ENCODE measurements around the gene ZSWIM5. TPM values are rescaled to one million over a fixed set of nuclear protein-coding genes. Genes with fewer than 3 reads are reported as not detected.

Gene ZSWIM5
- total RNA-seq, 1 donor from 2014 or later, result 23.6 TPM

DNA sequence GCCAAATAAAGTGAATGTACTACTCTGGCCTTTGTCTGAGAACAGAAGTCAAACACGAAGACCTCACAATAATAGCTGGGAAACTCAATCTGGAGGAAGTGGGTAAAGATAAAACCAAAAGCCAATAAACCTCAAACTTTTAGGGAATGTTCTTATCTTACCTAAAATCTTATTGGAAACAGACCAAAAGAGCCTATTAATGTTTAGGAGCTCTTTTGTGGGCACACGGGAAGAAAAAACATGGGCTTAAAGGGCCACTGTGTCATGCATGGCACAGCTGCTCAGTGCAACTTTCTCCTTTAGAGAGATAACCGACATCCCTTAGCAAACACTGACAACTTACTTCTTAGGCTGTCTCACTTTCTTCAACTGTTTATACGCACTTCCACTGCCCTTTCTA, 236.1 kb downstream of the ZSWIM5 start:
- Mint-ChIP-seq H3K27me3 (ENCODE audit: unreplicated experiment) (no peaks in the 10 kb centered on the region), H3K27ac (ENCODE audit: unreplicated experiment) (no peak overlapping the region), H3K4me3 (ENCODE audit: unreplicated experiment) (no peak overlapping the region), H3K9me3 (ENCODE audit: unreplicated experiment) (no peaks in the 10 kb centered on the region), H3K4me1 (ENCODE audit: low read depth, unreplicated experiment) (no peaks in the 10 kb centered on the region), H3K36me3 (ENCODE audit: unreplicated experiment) (no peaks in the 10 kb centered on the region)
- DNase-seq, result no peak
- TF ChIP-seq, protein P1, sequence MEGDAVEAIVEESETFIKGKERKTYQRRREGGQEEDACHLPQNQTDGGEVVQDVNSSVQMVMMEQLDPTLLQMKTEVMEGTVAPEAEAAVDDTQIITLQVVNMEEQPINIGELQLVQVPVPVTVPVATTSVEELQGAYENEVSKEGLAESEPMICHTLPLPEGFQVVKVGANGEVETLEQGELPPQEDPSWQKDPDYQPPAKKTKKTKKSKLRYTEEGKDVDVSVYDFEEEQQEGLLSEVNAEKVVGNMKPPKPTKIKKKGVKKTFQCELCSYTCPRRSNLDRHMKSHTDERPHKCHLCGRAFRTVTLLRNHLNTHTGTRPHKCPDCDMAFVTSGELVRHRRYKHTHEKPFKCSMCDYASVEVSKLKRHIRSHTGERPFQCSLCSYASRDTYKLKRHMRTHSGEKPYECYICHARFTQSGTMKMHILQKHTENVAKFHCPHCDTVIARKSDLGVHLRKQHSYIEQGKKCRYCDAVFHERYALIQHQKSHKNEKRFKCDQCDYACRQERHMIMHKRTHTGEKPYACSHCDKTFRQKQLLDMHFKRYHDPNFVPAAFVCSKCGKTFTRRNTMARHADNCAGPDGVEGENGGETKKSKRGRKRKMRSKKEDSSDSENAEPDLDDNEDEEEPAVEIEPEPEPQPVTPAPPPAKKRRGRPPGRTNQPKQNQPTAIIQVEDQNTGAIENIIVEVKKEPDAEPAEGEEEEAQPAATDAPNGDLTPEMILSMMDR (IDR thresholded peaks at IDR 0.05; ENCODE audit: partially characterized antibody, unreplicated experiment), result no peak

Other genes starting within 250 kb of the ZSWIM5 start
- 50.0 TPM for gene EIF2B3, start 220.0 kb downstream of the ZSWIM5 start, total RNA-seq (ENCODE audit: unreplicated experiment)
- gene HECTD3, start 195.3 kb downstream of the ZSWIM5 start, total RNA-seq (ENCODE audit: unreplicated experiment), result 137 TPM
- 90.4 TPM for gene UROD, start 194.4 kb downstream of the ZSWIM5 start, total RNA-seq (ENCODE audit: unreplicated experiment)
- 2.3 TPM for gene HPDL, start 120.3 kb upstream of the ZSWIM5 start, total RNA-seq (ENCODE audit: unreplicated experiment)
- 7.5 TPM for gene TOE1, start 133.6 kb upstream of the ZSWIM5 start, total RNA-seq (ENCODE audit: unreplicated experiment)
- 33.7 TPM for gene MUTYH, start 133.8 kb upstream of the ZSWIM5 start, total RNA-seq (ENCODE audit: unreplicated experiment)

All from glutamatergic neuron (in vitro differentiated cells).